H1 (cell line): Measurements from ENCODE around the gene HDAC10. TPM values are rescaled to one million over a fixed set of nuclear protein-coding genes. Genes with fewer than 3 reads are reported as not detected.

Source experiments
- CTCF ChIA-PET: fragments of 300-600 bp; sonication (Branson Sonifier 250); formaldehyde crosslinking; loops from one replicate; lab custom pipeline; 2021; ENCODE audit not compliant: partially characterized antibody; lab: Charles Lee
- POLR2A ChIA-PET: fragments of 300-600 bp; sonication (Branson Sonifier 250); formaldehyde crosslinking; loops from one replicate; lab custom pipeline; 2021; ENCODE audit warnings: inconsistent platforms; ENCODE audit not compliant: partially characterized antibody; lab: Charles Lee
- DNase-seq, 2 experiments: peaks; one replicate each; pipeline versions ENCODE4 v3.0.0 to v3.0.0-alpha.2; 2010 to 2022; ENCODE audit warnings: low spot score in 2 of 2, low read depth in 1 of 2, mixed read lengths in 1 of 2
- FAIRE-seq: peaks from 2 replicates; lab custom pipeline; 2011; peaks lifted over from hg19 to GRCh38; lab: Jason Lieb, UNC
- H2AFZ ChIP-seq: 2 replicates; pipeline ENCODE4 v1.8.1; 2012; ENCODE audit warnings: low read length, inconsistent platforms
- H2AK5ac ChIP-seq: 2 replicates; pipeline ENCODE4 v1.6.1; 2013; ENCODE audit warnings: low read depth, low read length
- H2BK120ac ChIP-seq: replicated peaks from 2 replicates; pipeline ENCODE3; 2013; ENCODE audit warnings: low read depth, low read length, inconsistent platforms
- H2BK12ac ChIP-seq: 2 replicates; pipeline ENCODE4 v1.6.1; 2013; ENCODE audit warnings: low read depth, low read length
- H2BK15ac ChIP-seq: 2 replicates; pipeline ENCODE4 v1.6.1; 2013; ENCODE audit warnings: low read length
- H2BK20ac ChIP-seq: 2 replicates; pipeline ENCODE4 v1.6.1; 2013; ENCODE audit warnings: low read length
- H2BK5ac ChIP-seq: 2 replicates; pipeline ENCODE4 v1.6.1; 2013; ENCODE audit warnings: low read depth, low read length
- H3K14ac ChIP-seq: 2 replicates; pipeline ENCODE4 v1.6.1; 2013; ENCODE audit warnings: inconsistent platforms; ENCODE audit not compliant: insufficient read length
- H3K18ac ChIP-seq: 2 replicates; pipeline ENCODE4 v1.6.1; 2013; ENCODE audit warnings: low read length; ENCODE audit errors: extremely low read depth
- H3K23ac ChIP-seq: 2 replicates; pipeline ENCODE4 v1.6.1; 2013; ENCODE audit warnings: inconsistent platforms; ENCODE audit not compliant: insufficient read length
- H3K23me2 ChIP-seq: 2 replicates; pipeline ENCODE4 v1.6.1; 2013; ENCODE audit warnings: low read depth, low read length
- H3K27ac ChIP-seq: 2 replicates; pipeline ENCODE4 v1.6.1; 2011; ENCODE audit warnings: low read depth, low read length, inconsistent platforms
- H3K27me3 ChIP-seq, 4 experiments: replicated peaks in 1 of 4; 1 replicate in 1 of 4; 2 replicates in 3 of 4; pipeline versions ENCODE4 v1.6.1 to v1.8.1; 2011 to 2013; ENCODE audit warnings: low read length in 3 of 4, mild to moderate bottlenecking in 3 of 4, inconsistent platforms in 2 of 4, mixed read lengths in 2 of 4, moderate library complexity in 1 of 4; ENCODE audit not compliant: control insufficient read depth in 3 of 4, insufficient read depth in 3 of 4; ENCODE audit errors: extremely low read depth in 1 of 4
- H3K36me3 ChIP-seq, 4 experiments: 2 replicates each; pipeline versions ENCODE4 v1.6.1 to v1.8.1; 2011 to 2013; ENCODE audit warnings: mild to moderate bottlenecking in 4 of 4, low read length in 3 of 4, moderate library complexity in 2 of 4, control low read depth in 1 of 4, inconsistent platforms in 1 of 4; ENCODE audit not compliant: insufficient read depth in 4 of 4, control insufficient read depth in 2 of 4
- H3K4ac ChIP-seq: replicated peaks from 2 replicates; pipeline ENCODE3; 2013; ENCODE audit warnings: low read length, low read depth, mixed read lengths, inconsistent platforms; ENCODE audit not compliant: insufficient read length
- H3K4me1 ChIP-seq, 4 experiments: replicated peaks in 1 of 4; 1 replicate in 1 of 4; 2 replicates in 3 of 4; pipeline versions ENCODE4 v1.6.1 to v1.8.1; 2011 to 2013; ENCODE audit warnings: low read length in 3 of 4, inconsistent platforms in 2 of 4, mixed read lengths in 1 of 4; ENCODE audit not compliant: insufficient read depth in 4 of 4, control insufficient read depth in 3 of 4
- H3K4me2 ChIP-seq, 2 experiments: 2 replicates each; pipeline versions ENCODE4 v1.6.1 to v1.8.1; 2011 to 2013; ENCODE audit warnings: low read depth in 2 of 2, low read length in 2 of 2, control low read depth in 1 of 2, inconsistent platforms in 1 of 2, mild to moderate bottlenecking in 1 of 2; ENCODE audit not compliant: insufficient read depth in 1 of 2
- H3K4me3 ChIP-seq, 4 experiments: fragments of 200-600, 300-600 bp in 1 of 4; sonication (generic), shearing (Covaris generic), sonication (Bioruptor Twin) in 1 of 4; 2 replicates each; pipeline versions ENCODE4 v1.5.1 to v1.8.1; 2011 to 2016; ENCODE audit warnings: low read length in 4 of 4, low read depth in 3 of 4, control low read depth in 2 of 4, inconsistent platforms in 2 of 4, mild to moderate bottlenecking in 2 of 4, mixed read lengths in 1 of 4, moderate library complexity in 1 of 4; ENCODE audit not compliant: insufficient read depth in 2 of 4; ENCODE audit errors: extremely low read depth in 1 of 4
- H3K56ac ChIP-seq: replicated peaks from 2 replicates; pipeline ENCODE3; 2013; ENCODE audit warnings: low read depth, mild to moderate bottlenecking, mixed read lengths, low read length, inconsistent platforms; ENCODE audit not compliant: insufficient read length
- H3K79me1 ChIP-seq: 2 replicates; pipeline ENCODE4 v1.6.1; 2013; ENCODE audit warnings: low read depth, low read length, control low read depth
- H3K79me2 ChIP-seq, 2 experiments: 2 replicates each; pipeline versions ENCODE4 v1.6.1 to v1.8.1; 2012 to 2013; ENCODE audit warnings: low read length in 2 of 2, mild to moderate bottlenecking in 2 of 2, inconsistent platforms in 1 of 2; ENCODE audit not compliant: insufficient read depth in 2 of 2, control insufficient read depth in 1 of 2
- H3K9ac ChIP-seq, 4 experiments: replicated peaks in 1 of 4; 1 replicate in 1 of 4; 2 replicates in 3 of 4; pipeline versions ENCODE4 v1.6.1 to v1.8.1; 2011 to 2013; ENCODE audit warnings: low read depth in 3 of 4, low read length in 3 of 4, control low read depth in 2 of 4, mild to moderate bottlenecking in 2 of 4, moderate library complexity in 2 of 4, inconsistent platforms in 1 of 4; ENCODE audit errors: extremely low read depth in 1 of 4
- H3K9me3 ChIP-seq, 2 experiments: 2 replicates each; pipeline versions ENCODE4 v1.6.1 to v1.8.1; 2012 to 2013; ENCODE audit warnings: mild to moderate bottlenecking in 2 of 2, moderate library complexity in 2 of 2, control low read depth in 1 of 2, inconsistent platforms in 1 of 2, low read depth in 1 of 2, low read length in 1 of 2, mixed read lengths in 1 of 2; ENCODE audit not compliant: insufficient read depth in 2 of 2
- H4K20me1 ChIP-seq, 2 experiments: replicated peaks in 1 of 2; 2 replicates each; pipeline versions ENCODE3 to v1.8.1; 2011 to 2013; ENCODE audit warnings: inconsistent platforms in 2 of 2, low read length in 2 of 2, mild to moderate bottlenecking in 1 of 2; ENCODE audit not compliant: insufficient read depth in 2 of 2, control insufficient read depth in 1 of 2
- H4K5ac ChIP-seq: 2 replicates; pipeline ENCODE4 v1.6.1; 2013; ENCODE audit warnings: low read length, low read depth, mixed read lengths, inconsistent platforms; ENCODE audit not compliant: insufficient read length
- H4K8ac ChIP-seq: 2 replicates; pipeline ENCODE4 v1.8.0; 2013; ENCODE audit warnings: mild to moderate bottlenecking, moderate library complexity, low read length, inconsistent platforms; ENCODE audit not compliant: insufficient read depth; ENCODE audit errors: extremely low read depth
- H4K91ac ChIP-seq: replicated peaks from 2 replicates; pipeline ENCODE3; 2013; ENCODE audit warnings: low read length, mixed read lengths, inconsistent platforms; ENCODE audit not compliant: insufficient read length
- BRCA1 ChIP-seq: IDR thresholded peaks from 2 replicates; pipeline ENCODE4 v1.6.1; 2012; ENCODE audit warnings: low read depth, low read length, improper control_type of control experiment
- CHD2 ChIP-seq: IDR thresholded peaks from 2 replicates; pipeline ENCODE4 v1.6.1; 2012; ENCODE audit warnings: low read length, improper control_type of control experiment
- CTBP2 ChIP-seq: IDR thresholded peaks from 2 replicates; pipeline ENCODE4 v1.7.0; 2011; ENCODE audit warnings: borderline replicate concordance, mild to moderate bottlenecking, moderate library complexity, mixed read lengths, low read length; ENCODE audit not compliant: insufficient read depth, insufficient read length
- GABPA ChIP-seq: IDR thresholded peaks from 2 replicates; pipeline ENCODE4 v1.6.1; 2011; ENCODE audit warnings: mild to moderate bottlenecking, low read length, moderate library complexity, borderline replicate concordance; ENCODE audit not compliant: insufficient read depth
- HDAC6 ChIP-seq: IDR thresholded peaks from one replicate; pipeline ENCODE4 v1.7.1; 2012; ENCODE audit warnings: low read depth, mild to moderate bottlenecking, inconsistent platforms, low read length, moderate library complexity
- NRF1 ChIP-seq: IDR thresholded peaks from 2 replicates; pipeline ENCODE4 v1.6.1; 2011; ENCODE audit warnings: mild to moderate bottlenecking, low read depth, low read length, improper control_type of control experiment
- RAD21 ChIP-seq, 2 experiments: IDR thresholded peaks in 1 of 2; conservative IDR thresholded peaks in 1 of 2; 2 replicates each; pipeline ENCODE4 v1.6.1; 2011; ENCODE audit warnings: low read depth in 2 of 2, low read length in 2 of 2, improper control_type of control experiment in 1 of 2, inconsistent platforms in 1 of 2, mild to moderate bottlenecking in 1 of 2, moderate library complexity in 1 of 2
- SIN3A ChIP-seq, 2 experiments: IDR thresholded peaks in 1 of 2; conservative IDR thresholded peaks in 1 of 2; 2 replicates each; pipeline ENCODE4 v1.6.1; 2011 to 2012; ENCODE audit warnings: low read length in 2 of 2, improper control_type of control experiment in 1 of 2, low read depth in 1 of 2, mild to moderate bottlenecking in 1 of 2
- TAF7 ChIP-seq: optimal IDR thresholded peaks from 2 replicates; pipeline ENCODE3; 2011; ENCODE audit warnings: low read depth, mild to moderate bottlenecking, inconsistent platforms, low read length, moderate library complexity, borderline replicate concordance
- WGBS, 2 experiments: shearing (Covaris generic) in 1 of 2; methylation state at CpG; one replicate each; pipeline versions ENCODE4 v1.1.6 to v1.1.7; 2013 to 2015; ENCODE audit warnings: low lambda C conversion rate in 2 of 2, mixed read lengths in 2 of 2, inconsistent platforms in 1 of 2, low coverage in 1 of 2, missing lambda C conversion rate in 1 of 2; ENCODE audit not compliant: insufficient replicate concordance in 2 of 2, insufficient coverage in 1 of 2, insufficient read length in 1 of 2; ENCODE audit errors: extremely low coverage in 1 of 2, missing lambda C conversion rate in 1 of 2; 5-methylcytosine and 5-hydroxymethylcytosine counted together
- polyA plus RNA-seq, 7 experiments: library from polyadenylated mRNA; depleted of rRNA in 3 of 7; stranded (reverse) in 5 of 7; unstranded in 2 of 7; fragments of >200 nt in 5 of 7; fragments of 200-250 nt in 2 of 7; gene quantifications; 1 replicate in 5 of 7; 2 replicates in 1 of 7; 4 replicates in 1 of 7; pipeline versions ENCODE4 v1.2.1 to v1.2.3, GENCODE V29; 2011 to 2013; ENCODE audit warnings: missing spikeins in 2 of 7, mixed read lengths in 2 of 7
- total RNA-seq: library from RNA; stranded (reverse); fragmentation: NEBNext Ultra II Directional; extraction: Animal tissue kit (Norgen Biotek cat#: 25700); gene quantifications from 2 replicates; pipeline ENCODE4 v1.2.1, GENCODE V29; 2021
- TF ChIP-seq, protein P1 (sequence below): IDR thresholded peaks from 2 replicates; pipeline ENCODE4 v1.6.1; 2012; ENCODE audit warnings: inconsistent platforms

Gene HDAC10
- total and polyA plus RNA-seq, 2 of the 8 experiments (the other 6 are each of a cell fraction or from before 2014, with no cell fraction given) = 11.2 to 26.4 TPM

DNA sequence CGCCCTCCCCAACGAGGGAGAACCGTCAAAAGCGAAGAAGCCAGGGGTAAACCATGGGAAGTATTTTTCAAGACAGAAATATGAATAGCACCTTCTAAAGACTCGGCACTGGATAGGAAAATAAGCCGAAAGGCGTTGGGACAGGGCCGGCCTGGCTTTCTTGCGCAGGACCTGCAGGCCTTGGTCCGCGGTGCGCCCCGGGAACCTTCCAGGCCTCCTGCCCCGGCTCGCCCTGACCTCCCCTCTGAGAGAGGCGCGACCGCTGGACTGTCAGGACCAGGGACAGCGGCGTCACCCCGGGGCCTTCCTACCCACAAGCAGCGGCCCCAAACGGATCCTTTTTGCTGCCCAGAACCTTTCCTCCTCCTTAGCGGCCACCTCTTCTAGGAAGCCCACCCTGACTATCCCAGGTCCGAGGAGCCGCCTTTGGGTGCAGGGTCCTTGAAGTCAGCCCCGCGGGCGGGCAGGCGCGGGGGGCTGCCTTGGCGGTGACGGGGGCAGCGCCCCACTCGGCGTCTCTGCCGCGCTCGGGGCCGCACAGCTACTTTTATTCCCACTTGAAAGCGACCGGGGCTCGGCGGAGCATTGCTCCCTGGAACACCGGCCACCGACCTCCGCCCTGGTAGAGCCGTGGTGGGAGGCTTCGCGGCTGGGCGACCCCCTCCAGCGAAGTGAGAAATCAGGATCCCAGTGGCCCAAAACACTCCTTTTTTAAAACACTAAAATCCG lies 19.8 kb upstream of the HDAC10 start:
- Histone ChIP-seq H3K4me2 (peak overlapping the region; percentile 59 to 79), H3K27ac (no peak overlapping the region), H3K36me3 (peaks cover 4 to 10% (median 8%) of the 10 kb centered on the region in 4 experiments; a peak in 5 of 8 replicates), H3K27me3 (peaks cover 24 to 50% (median 41%) of the 10 kb centered on the region in 4 experiments; a peak in 6 of 7 replicates), H4K5ac (no peak overlapping the region), H3K4ac (no peak overlapping the region), H4K8ac (no peak overlapping the region; the same call in 1 of the 2 replicates), H3K9me3 (peaks cover under 1 to 16% of the 10 kb centered on the region in 2 experiments; a peak in 3 of 4 replicates), H2BK15ac (no peak overlapping the region), H2BK12ac (no peak overlapping the region), H4K20me1 (peaks cover 6 to 9% of the 10 kb centered on the region in 2 experiments), H3K79me1 (no peaks in the 10 kb centered on the region), H3K23me2 (peaks cover 11% of the 10 kb centered on the region; the same call in 1 of the 2 replicates), H3K9ac (no peak overlapping the region), H3K4me3 (peak overlapping the region in 3 of 4 experiments; percentile 10 to 55 (median 36); a peak in 6 of 8 replicates), H2BK5ac (no peak overlapping the region), H4K91ac (no peak overlapping the region), H3K14ac (no peak overlapping the region), H3K23ac (no peak overlapping the region), H2AK5ac (no peak overlapping the region), H2BK20ac (no peak overlapping the region), H2AFZ (no peak overlapping the region), H2BK120ac (no peak overlapping the region), H3K18ac (no peak overlapping the region), H3K4me1 (peaks cover 2 to 14% (median 9%) of the 10 kb centered on the region in 4 experiments; a peak in 6 of 7 replicates), H3K79me2 (no peaks in the 10 kb centered on the region), H3K56ac (no peak overlapping the region)
- POLR2A ChIA-PET = interaction anchor here (0.9 to 3.2 kb wide), 3 partner anchors 19 to 70 kb away, joined by 3 to 12 read pairs (median 3); no protein-coding TSS in a partner anchor
- FAIRE-seq (no peak), DNase-seq (peak in 1 of 2 experiments; percentile 89)
- WGBS, 2 experiments = 13% methylated on average over 48 of the region's 53 CpGs; no CpG with 5 or more reads in 1 of the 2 experiments
- CTCF ChIA-PET = interaction anchor here (1.3 to 1.5 kb wide), 2 partner anchors 24 to 45 kb away, joined by 4 to 6 read pairs; no protein-coding TSS in a partner anchor
- peak; percentile 68; the same call in 1 of the 2 replicates for TF ChIP-seq GABPA
- no peak for TF ChIP-seq BRCA1
- TF ChIP-seq, protein P1, sequence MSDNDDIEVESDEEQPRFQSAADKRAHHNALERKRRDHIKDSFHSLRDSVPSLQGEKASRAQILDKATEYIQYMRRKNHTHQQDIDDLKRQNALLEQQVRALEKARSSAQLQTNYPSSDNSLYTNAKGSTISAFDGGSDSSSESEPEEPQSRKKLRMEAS = peak; percentile 56
- no peak for TF ChIP-seq HDAC6
- TF ChIP-seq NRF1 = no peak
- peak; percentile 77 for TF ChIP-seq CTBP2
- TF ChIP-seq SIN3A (conservative IDR thresholded peaks at IDR 0.05 in 1 of 2, IDR thresholded peaks at IDR 0.05 in 1 of 2; ENCODE audit: low read depth in 1 of 2, low read length in 2 of 2) = peak; percentile 86 to 94; a peak in 2 of 4 replicates
- TF ChIP-seq TAF7 = no peak
- no peak for TF ChIP-seq CHD2
- TF ChIP-seq RAD21 (IDR thresholded peaks at IDR 0.05 in 1 of 2, conservative IDR thresholded peaks at IDR 0.05 in 1 of 2; ENCODE audit: low read depth in 2 of 2, low read length in 2 of 2) = no peak
